ENCODE measurements around the gene CSMD2. TPM values are rescaled to one million over a fixed set of nuclear protein-coding genes. Genes with fewer than 3 reads are reported as not detected.

Gene CSMD2
- total and polyA plus RNA-seq, 2 of the 8 experiments (the other 6 are each of a cell fraction or from before 2014, with no cell fraction given), result 7.0 to 14.7 TPM

DNA sequence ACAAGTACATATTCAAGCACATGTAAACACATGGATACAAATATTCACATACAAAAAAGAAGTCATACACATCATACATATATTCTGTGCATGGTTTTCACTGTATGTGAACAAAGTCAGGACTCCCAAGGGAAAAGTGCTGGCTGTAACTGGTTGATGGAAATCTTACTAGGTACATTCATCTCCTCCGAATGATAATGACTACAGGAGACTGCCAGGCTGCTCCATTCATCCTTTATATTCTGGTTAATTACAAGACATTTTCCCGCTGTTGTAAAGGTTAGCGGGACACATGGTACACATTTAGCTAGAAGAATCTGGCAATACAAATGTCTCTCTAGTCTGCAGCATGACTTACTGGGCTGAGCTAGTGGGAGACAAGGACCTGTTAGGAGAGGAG, 327.4 kb downstream of the CSMD2 start:
- Histone ChIP-seq H2BK120ac (replicated peaks; ENCODE audit: low read depth, low read length) (no peak overlapping the region), H2BK15ac (ENCODE audit: low read length) (no peak overlapping the region), H3K9ac (replicated peaks in 1 of 4; ENCODE audit: extremely low read depth in 1 of 4, low read depth in 3 of 4, low read length in 3 of 4) (no peak overlapping the region), H3K27ac (ENCODE audit: low read depth, low read length) (no peak overlapping the region), H2AK5ac (ENCODE audit: low read depth, low read length) (no peak overlapping the region), H3K23me2 (ENCODE audit: low read depth, low read length) (no peaks in the 10 kb centered on the region), H3K56ac (replicated peaks; ENCODE audit: insufficient read length, low read depth, low read length) (no peak overlapping the region), H3K36me3 (ENCODE audit: control insufficient read depth in 2 of 4, insufficient read depth in 4 of 4, low read length in 3 of 4) (peaks cover 0 to 19% (median 0%) of the 10 kb centered on the region in 4 experiments; a peak in 2 of 8 replicates), H4K91ac (replicated peaks; ENCODE audit: insufficient read length, low read length) (no peak overlapping the region), H3K4me1 (replicated peaks in 1 of 4; ENCODE audit: control insufficient read depth in 3 of 4, insufficient read depth in 4 of 4, low read length in 3 of 4) (no peaks in the 10 kb centered on the region), H3K4me3 (ENCODE audit: extremely low read depth in 1 of 4, insufficient read depth in 2 of 4, low read depth in 3 of 4, low read length in 4 of 4) (no peak overlapping the region), H4K20me1 (replicated peaks in 1 of 2; ENCODE audit: control insufficient read depth in 1 of 2, insufficient read depth in 2 of 2, low read length in 2 of 2) (no peaks in the 10 kb centered on the region), H3K14ac (ENCODE audit: insufficient read length) (no peak overlapping the region), H2BK20ac (ENCODE audit: low read length) (no peak overlapping the region), H3K79me2 (ENCODE audit: control insufficient read depth in 1 of 2, insufficient read depth in 2 of 2, low read length in 2 of 2) (no peaks in the 10 kb centered on the region), H3K9me3 (ENCODE audit: insufficient read depth in 2 of 2, low read depth in 1 of 2, low read length in 1 of 2) (peaks cover 16% of the 10 kb centered on the region in 2 experiments), H3K18ac (ENCODE audit: extremely low read depth, low read length) (no peak overlapping the region), H3K79me1 (ENCODE audit: low read depth, low read length) (no peaks in the 10 kb centered on the region), H3K4ac (replicated peaks; ENCODE audit: insufficient read length, low read depth, low read length) (no peak overlapping the region), H3K27me3 (replicated peaks in 1 of 4; ENCODE audit: control insufficient read depth in 3 of 4, extremely low read depth in 1 of 4, insufficient read depth in 3 of 4, low read length in 3 of 4) (no peaks in the 10 kb centered on the region), H4K5ac (ENCODE audit: insufficient read length, low read depth, low read length) (no peak overlapping the region), H4K8ac (ENCODE audit: extremely low read depth, insufficient read depth, low read length) (no peak overlapping the region), H3K4me2 (ENCODE audit: insufficient read depth in 1 of 2, low read depth in 2 of 2, low read length in 2 of 2) (no peak overlapping the region), H2BK12ac (ENCODE audit: low read depth, low read length) (no peak overlapping the region), H3K23ac (ENCODE audit: insufficient read length) (no peak overlapping the region), H2AFZ (ENCODE audit: low read length) (no peak overlapping the region), H2BK5ac (ENCODE audit: low read depth, low read length) (no peak overlapping the region)
- FAIRE-seq (no peak), DNase-seq (ENCODE audit: low read depth in 1 of 2, low spot score in 2 of 2) (no peak)
- ChIA-PET POLR2A (ENCODE audit: partially characterized antibody) (no interaction called here), CTCF (ENCODE audit: partially characterized antibody) (no interaction called here)
- no peak for TF ChIP-seq SIX5 (IDR thresholded peaks at IDR 0.05; ENCODE audit: low read depth, low read length)
- TF ChIP-seq CBX5 (IDR thresholded peaks at IDR 0.05; ENCODE audit: low read depth, low read length), result no peak
- no peak for TF ChIP-seq YY1 (IDR thresholded peaks at IDR 0.05; ENCODE audit: low read depth, low read length)
- no peak for TF ChIP-seq SIN3A (conservative IDR thresholded peaks at IDR 0.05 in 1 of 2, IDR thresholded peaks at IDR 0.05 in 1 of 2; ENCODE audit: low read depth in 1 of 2, low read length in 2 of 2)
- no peak for TF ChIP-seq TCF12 (IDR thresholded peaks at IDR 0.05; ENCODE audit: low read depth, low read length)
- 94% methylated on average over 3 of the region's 3 CpGs; no CpG with 5 or more reads in 1 of the 2 experiments for WGBS, 2 experiments (ENCODE audit: extremely low coverage in 1 of 2, insufficient coverage in 1 of 2, insufficient read length in 1 of 2, insufficient replicate concordance in 2 of 2, low coverage in 1 of 2, low lambda C conversion rate in 2 of 2, missing lambda C conversion rate in 1 of 2)
